Measurements from ENCODE around the gene CD2AP.
A peak's percentile ranks its signal among the peaks of the same experiment; 100 is the strongest.
"Not testable (repeated sequence)": the region's sequence is repeated elsewhere in the genome, so short reads cannot be mapped to it uniquely, and the experiment has no call there.

The CD2AP gene

GRCh38 chr6:47553243-47553642, 75.7 kb downstream of the CD2AP start:
- not testable (repeated sequence) for ATAC-seq

GRCh38 chr6:47556459-47556858, 78.9 kb downstream of the CD2AP start:
- ATAC-seq = not testable (repeated sequence)

- TF ChIP-seq SNAI2 (CRISPR knock-in tag; IDR thresholded peaks at IDR 0.05) (no peak), TOX (CRISPR knock-in tag; IDR thresholded peaks at IDR 0.05; ENCODE audit: borderline replicate concordance) (no peak), OSR1 (CRISPR knock-in tag; IDR thresholded peaks at IDR 0.05) (no peak), TSHZ2 (CRISPR knock-in tag; IDR thresholded peaks at IDR 0.05) (no peak), ZC3H10 (CRISPR knock-in tag; IDR thresholded peaks at IDR 0.05) (no peak), RARB (CRISPR knock-in tag; IDR thresholded peaks at IDR 0.05) (no peak)
- no peak for ATAC-seq
These were observed 85.6 kb downstream of the CD2AP start for GRCh38 chr6:47563162-47563561.

GRCh38 chr6:47566602-47567001, 89.0 kb downstream of the CD2AP start:
- TF ChIP-seq ZNF8 (CRISPR knock-in tag; IDR thresholded peaks at IDR 0.05) = peak; percentile 15; the same call in 1 of the 2 replicates
- not testable (repeated sequence) for ATAC-seq

GRCh38 chr6:47567586-47567985, 90.0 kb downstream of the CD2AP start:
- TF ChIP-seq ZC3H10 (CRISPR knock-in tag; IDR thresholded peaks at IDR 0.05) (peak; percentile 56; the same call in 1 of the 2 replicates), ISL1 (CRISPR knock-in tag; IDR thresholded peaks at IDR 0.05) (peak; percentile 89), BACH2 (CRISPR knock-in tag; IDR thresholded peaks at IDR 0.05; ENCODE audit: borderline replicate concordance) (no peak), ZNF70 (CRISPR knock-in tag; IDR thresholded peaks at IDR 0.05) (no peak), ZNF565 (CRISPR knock-in tag; conservative IDR thresholded peaks at IDR 0.05; ENCODE audit: low read depth) (no peak), TSHZ2 (CRISPR knock-in tag; IDR thresholded peaks at IDR 0.05) (peak; percentile 77), CSRNP3 (CRISPR knock-in tag; IDR thresholded peaks at IDR 0.05) (peak; percentile 68; the same call in 1 of the 2 replicates), TCF4 (CRISPR knock-in tag; IDR thresholded peaks at IDR 0.05; ENCODE audit: borderline replicate concordance) (0 out of 2 replicates have a peak, but pooled peaks have one; percentile 24)
- peak; percentile 91 for ATAC-seq

- TF ChIP-seq CREB5 (CRISPR knock-in tag; IDR thresholded peaks at IDR 0.05; ENCODE audit: low read depth) = no peak
- no peak for TF ChIP-seq ZC3H10 (CRISPR knock-in tag; IDR thresholded peaks at IDR 0.05)
- no peak for TF ChIP-seq GLIS3 (CRISPR knock-in tag; IDR thresholded peaks at IDR 0.05)
- TF ChIP-seq RARB (CRISPR knock-in tag; IDR thresholded peaks at IDR 0.05) = no peak
- TF ChIP-seq ISL1 (CRISPR knock-in tag; IDR thresholded peaks at IDR 0.05) = no peak
- TF ChIP-seq ZNF70 (CRISPR knock-in tag; IDR thresholded peaks at IDR 0.05) = no peak
- TF ChIP-seq ARNTL (CRISPR knock-in tag; IDR thresholded peaks at IDR 0.05; ENCODE audit: borderline replicate concordance, low read depth) = no peak
- TF ChIP-seq OSR1 (CRISPR knock-in tag; IDR thresholded peaks at IDR 0.05) = no peak
- TF ChIP-seq ZNF565 (CRISPR knock-in tag; conservative IDR thresholded peaks at IDR 0.05; ENCODE audit: low read depth) = no peak
- no peak for TF ChIP-seq TSHZ2 (CRISPR knock-in tag; IDR thresholded peaks at IDR 0.05)
- TF ChIP-seq CSDC2 (CRISPR knock-in tag; IDR thresholded peaks at IDR 0.05) = no peak
- ATAC-seq = no peak
These were observed 93.9 kb downstream of the CD2AP start for GRCh38 chr6:47571488-47571887.

Data from SK-N-SH treated with all-trans-retinoic acid at 6 μM for 48 hours (cell line).